HepG2 (cell line): ENCODE data around the gene COA5. TPM values are rescaled to one million over a fixed set of nuclear protein-coding genes. Genes with fewer than 3 reads are reported as not detected.

Experiments
- CBFB ChIP-seq: sonication (generic); formaldehyde crosslinking; IDR thresholded peaks from 2 replicates; pipeline ENCODE4 v1.4.0; 2020; ENCODE audit warnings: missing genetic modification reagents
- EED ChIP-seq: sonication (generic); formaldehyde crosslinking; IDR thresholded peaks from 2 replicates; pipeline ENCODE4 v1.5.0; 2020; ENCODE audit warnings: mild to moderate bottlenecking, missing genetic modification reagents
- EP300 ChIP-seq, 3 experiments: sonication (generic) in 1 of 3; formaldehyde crosslinking in 1 of 3; IDR thresholded peaks; 2 replicates each; pipeline versions ENCODE4 v1.5.1 to v1.6.1; 2011 to 2020; ENCODE audit warnings: low read depth in 2 of 3, low read length in 2 of 3, borderline replicate concordance in 1 of 3, improper control_type of control experiment in 1 of 3, mild to moderate bottlenecking in 1 of 3, missing genetic modification reagents in 1 of 3, moderate library complexity in 1 of 3
- HNRNPUL1 ChIP-seq: fragments of 200-400 bp; formaldehyde crosslinking; IDR thresholded peaks from 2 replicates; pipeline ENCODE4 v1.6.1; 2017; ENCODE audit warnings: low read depth, mild to moderate bottlenecking, low read length, moderate library complexity
- JUNB ChIP-seq: sonication (generic); formaldehyde crosslinking; IDR thresholded peaks from 2 replicates; pipeline ENCODE4 v1.8.0; 2022; ENCODE audit warnings: missing genetic modification reagents, mild to moderate bottlenecking, borderline replicate concordance
- MAFG ChIP-seq: sonication (generic); formaldehyde crosslinking; IDR thresholded peaks from 2 replicates; pipeline ENCODE4 v1.5.1; 2020; ENCODE audit warnings: mild to moderate bottlenecking, missing genetic modification reagents
- NFIC ChIP-seq: IDR thresholded peaks from 2 replicates; pipeline ENCODE4 v1.6.1; 2012; ENCODE audit warnings: mild to moderate bottlenecking, low read length, inconsistent platforms
- PHF21A ChIP-seq: sonication (generic); formaldehyde crosslinking; IDR thresholded peaks from 2 replicates; pipeline ENCODE4 v1.5.0; 2020; ENCODE audit warnings: mild to moderate bottlenecking, missing genetic modification reagents
- RAD21 ChIP-seq: fragments of 450-650 bp; formaldehyde crosslinking; IDR thresholded peaks from 2 replicates; pipeline ENCODE4 v1.5.0; 2020; ENCODE audit warnings: mild to moderate bottlenecking
- RBAK ChIP-seq: sonication (generic); formaldehyde crosslinking; IDR thresholded peaks from 2 replicates; pipeline ENCODE4 v1.5.1; 2020; ENCODE audit warnings: mild to moderate bottlenecking, missing genetic modification reagents
- REL ChIP-seq: sonication (generic); formaldehyde crosslinking; conservative IDR thresholded peaks from 2 replicates; pipeline ENCODE4 v1.8.0; 2022; ENCODE audit warnings: mild to moderate bottlenecking, missing genetic modification reagents, moderate library complexity
- SIN3B ChIP-seq: fragments of 150-350 bp; IDR thresholded peaks from 2 replicates; pipeline ENCODE4 v1.6.1; 2014; ENCODE audit warnings: low read length
- SNRNP70 ChIP-seq: fragments of 200-400 bp; formaldehyde crosslinking; IDR thresholded peaks from 2 replicates; pipeline ENCODE4 v1.6.1; 2017; ENCODE audit warnings: mild to moderate bottlenecking, low read depth, low read length, moderate library complexity
- ZFP82 ChIP-seq: sonication (generic); formaldehyde crosslinking; IDR thresholded peaks from 2 replicates; pipeline ENCODE4 v1.5.1; 2020; ENCODE audit warnings: mild to moderate bottlenecking, missing genetic modification reagents, borderline replicate concordance
- ZNF546 ChIP-seq: sonication (generic); formaldehyde crosslinking; conservative IDR thresholded peaks from 2 replicates; pipeline ENCODE4 v1.8.1; 2023; ENCODE audit warnings: mild to moderate bottlenecking, missing genetic modification reagents
- ZNF562 ChIP-seq: sonication (generic); formaldehyde crosslinking; IDR thresholded peaks from 2 replicates; pipeline ENCODE4 v1.8.0; 2022; ENCODE audit warnings: missing genetic modification reagents, borderline replicate concordance
- ZSCAN25 ChIP-seq: sonication (generic); formaldehyde crosslinking; IDR thresholded peaks from 2 replicates; pipeline ENCODE4 v1.8.0; 2022; ENCODE audit warnings: mild to moderate bottlenecking, missing genetic modification reagents
- ZZZ3 ChIP-seq: sonication (generic); formaldehyde crosslinking; IDR thresholded peaks from 2 replicates; pipeline ENCODE4 v1.4.0; 2020; ENCODE audit warnings: missing genetic modification reagents, mild to moderate bottlenecking, borderline replicate concordance
- polyA plus RNA-seq, 8 experiments: library from polyadenylated mRNA; depleted of rRNA in 3 of 8; stranded (reverse) in 7 of 8; unstranded in 1 of 8; fragments of >200 nt; fragmentation: Illumina TruSeq in 4 of 8; extraction: Trizol in 4 of 8; gene quantifications; 2 replicates each; pipeline versions ENCODE4 v1.2.1 to v1.2.3, GENCODE V29; 2011 to 2016; ENCODE audit warnings: low read depth in 4 of 8, missing spikeins in 1 of 8, mixed read lengths in 1 of 8; ENCODE audit not compliant: insufficient read depth in 1 of 8
- total RNA-seq, 5 experiments: library from RNA; depleted of rRNA; stranded (reverse); fragments of >200 nt; fragmentation: Illumina TruSeq; extraction: Trizol; gene quantifications; 2 replicates each; pipeline ENCODE4 v1.2.3, GENCODE V29; 2016; ENCODE audit warnings: low read depth in 1 of 5
- TF ChIP-seq, protein P1 (sequence below): fragments of 450-650 bp; IDR thresholded peaks from 2 replicates; pipeline ENCODE4 v1.6.1; 2017; ENCODE audit warnings: mild to moderate bottlenecking
- TF ChIP-seq, protein P2 (sequence below): sonication (generic); formaldehyde crosslinking; IDR thresholded peaks from 2 replicates; pipeline ENCODE4 v1.5.0; 2020; ENCODE audit warnings: missing genetic modification reagents
- TF ChIP-seq, protein P3 (sequence below): sonication (generic); formaldehyde crosslinking; IDR thresholded peaks from 2 replicates; pipeline ENCODE4 v1.8.0; 2022; ENCODE audit warnings: mild to moderate bottlenecking, missing genetic modification reagents, borderline replicate concordance
- TF ChIP-seq, protein P4 (sequence below): sonication (generic); formaldehyde crosslinking; IDR thresholded peaks from 2 replicates; pipeline ENCODE4 v1.5.0; 2020; ENCODE audit warnings: mild to moderate bottlenecking, missing genetic modification reagents, borderline replicate concordance

The COA5 gene
- total and polyA plus RNA-seq, 2 of the 13 experiments (the other 11 are each of a cell fraction or from before 2014, with no cell fraction given): 43.6 to 64.5 TPM

DNA sequence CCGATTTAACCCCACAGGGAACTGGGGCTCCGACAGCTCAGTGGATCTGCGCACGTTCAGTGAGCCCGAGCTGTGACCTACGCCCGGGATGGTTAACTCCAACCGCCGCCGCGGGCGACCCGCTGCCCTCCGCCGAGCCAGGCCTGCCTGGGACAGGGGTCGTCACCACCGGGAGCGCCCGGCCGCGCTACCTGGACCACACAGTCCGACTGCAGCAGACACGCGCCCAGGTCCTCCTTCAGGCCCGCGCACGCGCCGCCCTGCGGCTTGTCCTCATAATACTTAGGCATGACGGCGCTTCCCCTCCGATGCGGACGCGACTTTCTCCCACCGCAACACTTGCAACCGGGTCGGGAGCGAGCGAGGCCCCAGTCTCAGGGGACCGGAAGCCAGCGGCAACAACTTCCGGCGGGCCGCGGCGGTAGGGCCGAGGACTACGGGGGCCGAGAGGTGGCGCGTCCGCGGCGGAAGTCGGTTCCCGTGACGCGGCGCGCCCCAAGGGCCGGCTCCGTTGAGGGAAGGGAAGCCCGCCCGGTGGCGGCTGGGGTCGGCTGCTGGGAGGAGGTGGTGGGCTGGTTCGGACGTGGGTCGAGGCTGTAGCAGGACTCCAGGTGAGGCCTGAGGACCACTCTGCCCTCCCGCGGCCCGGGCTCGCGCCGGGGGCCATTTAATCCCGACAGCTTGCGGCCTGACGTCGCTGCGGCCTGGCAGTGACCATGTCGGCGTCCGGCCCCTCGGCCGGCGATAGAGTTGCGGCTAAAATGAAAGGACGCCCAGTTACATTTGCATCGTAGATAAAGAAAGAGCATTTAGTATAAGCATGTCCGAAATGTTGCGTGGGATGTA is at the start of gene COA5, which contains the start of gene UNC50 (continued):
- TF ChIP-seq EP300 (IDR thresholded peaks at IDR 0.05; ENCODE audit: low read depth in 2 of 2, low read length in 2 of 2) (peak; percentile 48 to 51; a peak in 1 of 4 replicates), EP300 (CRISPR knock-in tag; IDR thresholded peaks at IDR 0.05; ENCODE audit: borderline replicate concordance) (peak; percentile 67), REL (CRISPR knock-in tag) (peak; percentile 93; the same call in 1 of the 2 replicates), ZFP82 (peak; percentile 58; the same call in 1 of the 2 replicates), RBAK (CRISPR knock-in tag) (no peak), HNRNPUL1 (no peak; the same call in 1 of the 2 replicates), CBFB (CRISPR knock-in tag) (peak; percentile 93), EED (peak; percentile 85), ZNF546 (peak; percentile 94; the same call in 1 of the 2 replicates), PHF21A (peak; percentile 83; the same call in 1 of the 2 replicates), ZSCAN25 (CRISPR knock-in tag) (peak; percentile 90), MAFG (CRISPR knock-in tag) (no peak), SNRNP70 (no peak), ZNF562 (no peak), ZZZ3 (CRISPR knock-in tag) (peak; percentile 99), NFIC (no peak; the same call in 1 of the 2 replicates), SIN3B (peak; percentile 58; the same call in 1 of the 2 replicates), RAD21 (CRISPR knock-in tag) (peak; percentile 52), JUNB (CRISPR knock-in tag) (no peak)
- TF ChIP-seq, protein P1, sequence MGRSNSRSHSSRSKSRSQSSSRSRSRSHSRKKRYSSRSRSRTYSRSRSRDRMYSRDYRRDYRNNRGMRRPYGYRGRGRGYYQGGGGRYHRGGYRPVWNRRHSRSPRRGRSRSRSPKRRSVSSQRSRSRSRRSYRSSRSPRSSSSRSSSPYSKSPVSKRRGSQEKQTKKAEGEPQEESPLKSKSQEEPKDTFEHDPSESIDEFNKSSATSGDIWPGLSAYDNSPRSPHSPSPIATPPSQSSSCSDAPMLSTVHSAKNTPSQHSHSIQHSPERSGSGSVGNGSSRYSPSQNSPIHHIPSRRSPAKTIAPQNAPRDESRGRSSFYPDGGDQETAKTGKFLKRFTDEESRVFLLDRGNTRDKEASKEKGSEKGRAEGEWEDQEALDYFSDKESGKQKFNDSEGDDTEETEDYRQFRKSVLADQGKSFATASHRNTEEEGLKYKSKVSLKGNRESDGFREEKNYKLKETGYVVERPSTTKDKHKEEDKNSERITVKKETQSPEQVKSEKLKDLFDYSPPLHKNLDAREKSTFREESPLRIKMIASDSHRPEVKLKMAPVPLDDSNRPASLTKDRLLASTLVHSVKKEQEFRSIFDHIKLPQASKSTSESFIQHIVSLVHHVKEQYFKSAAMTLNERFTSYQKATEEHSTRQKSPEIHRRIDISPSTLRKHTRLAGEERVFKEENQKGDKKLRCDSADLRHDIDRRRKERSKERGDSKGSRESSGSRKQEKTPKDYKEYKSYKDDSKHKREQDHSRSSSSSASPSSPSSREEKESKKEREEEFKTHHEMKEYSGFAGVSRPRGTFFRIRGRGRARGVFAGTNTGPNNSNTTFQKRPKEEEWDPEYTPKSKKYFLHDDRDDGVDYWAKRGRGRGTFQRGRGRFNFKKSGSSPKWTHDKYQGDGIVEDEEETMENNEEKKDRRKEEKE: no peak
- TF ChIP-seq, protein P2, sequence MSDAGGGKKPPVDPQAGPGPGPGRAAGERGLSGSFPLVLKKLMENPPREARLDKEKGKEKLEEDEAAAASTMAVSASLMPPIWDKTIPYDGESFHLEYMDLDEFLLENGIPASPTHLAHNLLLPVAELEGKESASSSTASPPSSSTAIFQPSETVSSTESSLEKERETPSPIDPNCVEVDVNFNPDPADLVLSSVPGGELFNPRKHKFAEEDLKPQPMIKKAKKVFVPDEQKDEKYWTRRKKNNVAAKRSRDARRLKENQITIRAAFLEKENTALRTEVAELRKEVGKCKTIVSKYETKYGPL (CRISPR knock-in tag): peak; percentile 42
- TF ChIP-seq, protein P3, sequence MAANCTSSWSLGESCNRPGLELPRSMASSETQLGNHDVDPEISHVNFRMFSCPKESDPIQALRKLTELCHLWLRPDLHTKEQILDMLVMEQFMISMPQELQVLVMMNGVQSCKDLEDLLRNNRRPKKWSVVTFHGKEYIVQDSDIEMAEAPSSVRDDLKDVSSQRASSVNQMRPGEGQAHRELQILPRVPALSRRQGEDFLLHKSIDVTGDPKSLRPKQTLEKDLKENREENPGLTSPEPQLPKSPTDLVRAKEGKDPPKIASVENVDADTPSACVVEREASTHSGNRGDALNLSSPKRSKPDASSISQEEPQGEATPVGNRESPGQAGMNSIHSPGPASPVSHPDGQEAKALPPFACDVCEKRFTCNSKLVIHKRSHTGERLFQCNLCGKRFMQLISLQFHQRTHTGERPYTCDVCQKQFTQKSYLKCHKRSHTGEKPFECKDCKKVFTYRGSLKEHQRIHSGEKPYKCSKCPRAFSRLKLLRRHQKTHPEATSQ (CRISPR knock-in tag): peak; percentile 90; the same call in 1 of the 2 replicates
- TF ChIP-seq, protein P4, sequence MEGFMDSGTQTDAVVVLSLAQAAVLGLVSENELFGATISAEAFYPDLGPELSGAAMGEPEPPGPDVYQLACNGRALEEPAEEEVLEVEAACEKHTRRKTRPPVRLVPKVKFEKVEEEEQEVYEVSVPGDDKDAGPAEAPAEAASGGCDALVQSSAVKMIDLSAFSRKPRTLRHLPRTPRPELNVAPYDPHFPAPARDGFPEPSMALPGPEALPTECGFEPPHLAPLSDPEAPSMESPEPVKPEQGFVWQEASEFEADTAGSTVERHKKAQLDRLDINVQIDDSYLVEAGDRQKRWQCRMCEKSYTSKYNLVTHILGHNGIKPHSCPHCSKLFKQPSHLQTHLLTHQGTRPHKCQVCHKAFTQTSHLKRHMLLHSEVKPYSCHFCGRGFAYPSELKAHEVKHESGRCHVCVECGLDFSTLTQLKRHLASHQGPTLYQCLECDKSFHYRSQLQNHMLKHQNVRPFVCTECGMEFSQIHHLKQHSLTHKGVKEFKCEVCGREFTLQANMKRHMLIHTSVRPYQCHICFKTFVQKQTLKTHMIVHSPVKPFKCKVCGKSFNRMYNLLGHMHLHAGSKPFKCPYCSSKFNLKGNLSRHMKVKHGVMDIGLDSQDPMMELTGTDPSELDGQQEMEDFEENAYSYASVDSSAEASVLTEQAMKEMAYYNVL (CRISPR knock-in tag): peak; percentile 70; the same call in 1 of the 2 replicates
